Astrocyte of the spinal cord (primary cell): Measurements from ENCODE around the gene ZFAND3.
A peak's percentile ranks its signal among the peaks of the same experiment; 100 is the strongest.

Experiments used
- DNase-seq: peaks from one replicate; pipeline ENCODE4 v3.0.0; 2011; ENCODE audit warnings: low read depth, low spot score
- H3K4me3 ChIP-seq: 2 replicates; pipeline ENCODE4 v1.5.1; 2011; ENCODE audit warnings: low read depth, mild to moderate bottlenecking, low read length, moderate library complexity
- CTCF ChIP-seq: IDR thresholded peaks from 2 replicates; pipeline ENCODE4 v1.5.1; 2012; ENCODE audit warnings: low read depth, mild to moderate bottlenecking, low read length, inconsistent platforms
- in situ Hi-C: cut with HindIII; loops from 2 replicates; pipeline ENCODE4 v1.10.0; 2017; ENCODE audit warnings: low sequenced_read_pairs

Gene ZFAND3

GRCh38 chr6:37781788-37782187, 37.7 kb upstream of the ZFAND3 start:
- DNase-seq = no peak
- H3K4me3 ChIP-seq = no peak overlapping the region
- TF ChIP-seq CTCF = no peak
- in situ Hi-C loops = no loop called here

- H3K4me3 ChIP-seq = peak overlapping the region; percentile 32
- TF ChIP-seq CTCF = no peak
- peak; percentile 20 for DNase-seq
- in situ Hi-C loops = no loop called here
These were observed 36.3 kb upstream of the ZFAND3 start for GRCh38 chr6:37783025-37783855.

GRCh38 chr6:37783856-37784584, 35.5 kb upstream of the ZFAND3 start:
- peak; percentile 22 for DNase-seq
- H3K4me3 ChIP-seq = peak overlapping the region; percentile 32
- peak; percentile 16 for TF ChIP-seq CTCF
- in situ Hi-C loops = no loop called here

- no peak for TF ChIP-seq CTCF
- no peak overlapping the region for H3K4me3 ChIP-seq
- no peak for DNase-seq
- in situ Hi-C loops = no loop called here
These were observed 35.0 kb upstream of the ZFAND3 start for GRCh38 chr6:37784585-37784967.

- no peak for DNase-seq
- in situ Hi-C loops = no loop called here
- no peak overlapping the region for H3K4me3 ChIP-seq
- no peak for TF ChIP-seq CTCF
These were observed 34.4 kb upstream of the ZFAND3 start for GRCh38 chr6:37785002-37785662.

- TF ChIP-seq CTCF = no peak
- H3K4me3 ChIP-seq = no peak overlapping the region
- no peak for DNase-seq
- in situ Hi-C loops = no loop called here
These were observed 33.8 kb upstream of the ZFAND3 start for GRCh38 chr6:37785663-37786270.
